Right cardiac atrium (tissue), 5 donors: ENCODE measurements around the gene FBXO7. TPM values are rescaled to one million over a fixed set of nuclear protein-coding genes. Genes with fewer than 3 reads are reported as not detected.

ENCODE experiments used
- ATAC-seq, 2 donors: fragments of 200-7000 bp; cut with Tn5 transposase; one replicate each; pipeline versions ENCODE4 v1.8.0 to v1.9.1; 2020; ENCODE audit warnings: moderate library complexity in 2 of 2, mild to moderate bottlenecking in 1 of 2
- DNase-seq, 3 donors: peaks; one replicate each; pipeline ENCODE4 v3.0.0-alpha.2; 2020
- H3K27ac ChIP-seq: one replicate; pipeline ENCODE4 v1.5.1; 2013; ENCODE audit warnings: mild to moderate bottlenecking, low read length, control low read depth, moderate library complexity
- H3K27me3 ChIP-seq: one replicate; pipeline ENCODE4 v1.6.1; 2013; ENCODE audit not compliant: control insufficient read depth, insufficient read depth
- H3K4me1 ChIP-seq: one replicate; pipeline ENCODE4 v1.6.1; 2013; ENCODE audit warnings: low read length; ENCODE audit not compliant: control insufficient read depth, insufficient read depth
- H3K4me3 ChIP-seq: one replicate; pipeline ENCODE4 v1.5.1; 2013; ENCODE audit warnings: low read length, control low read depth
- H3K9me3 ChIP-seq: one replicate; pipeline ENCODE4 v1.6.1; 2013; ENCODE audit warnings: low read length; ENCODE audit not compliant: control insufficient read depth
- WGBS: extraction: QIAGEN DNeasy Blood & Tissue Kit; methylation state at CpG from one replicate; pipeline ENCODE4 v1.1.7; 2013; 5-methylcytosine and 5-hydroxymethylcytosine counted together
- intact Hi-C, 4 donors: fragments of 100-400 bp; cut with DNase I; formaldehyde crosslinking; loops; one replicate each; pipeline versions ENCODE4 v1.11.0 to v1.14.0; 2022 to 2023
- polyA plus RNA-seq: library from polyadenylated mRNA; stranded (reverse); fragments of 200-250 nt; gene quantifications from one replicate; pipeline ENCODE4 v1.2.3, GENCODE V29; 2013
- total RNA-seq, 4 donors: library from RNA; stranded (reverse); fragmentation: NEBNext Ultra II Directional; extraction: Animal tissue kit (Norgen Biotek cat#: 25700); gene quantifications; one replicate each; pipeline ENCODE4 v1.2.1, GENCODE V29; 2021
- donor health status: healthy with polysubstance abuse.
- donor health status: DM: no; HTN: yes; CAD: no.
- donor health status: DM: no; HTN: no; CAD: no.
- donor health status: DM: no; HTN: yes; CAD: no; lungs with severe emphysema.
- donor health status: DM: yes; HTN: yes; CAD: no.

FBXO7 gene
- total and polyA plus RNA-seq, 5 donors = 38.0 to 52.9 (median 49.1) TPM

DNA sequence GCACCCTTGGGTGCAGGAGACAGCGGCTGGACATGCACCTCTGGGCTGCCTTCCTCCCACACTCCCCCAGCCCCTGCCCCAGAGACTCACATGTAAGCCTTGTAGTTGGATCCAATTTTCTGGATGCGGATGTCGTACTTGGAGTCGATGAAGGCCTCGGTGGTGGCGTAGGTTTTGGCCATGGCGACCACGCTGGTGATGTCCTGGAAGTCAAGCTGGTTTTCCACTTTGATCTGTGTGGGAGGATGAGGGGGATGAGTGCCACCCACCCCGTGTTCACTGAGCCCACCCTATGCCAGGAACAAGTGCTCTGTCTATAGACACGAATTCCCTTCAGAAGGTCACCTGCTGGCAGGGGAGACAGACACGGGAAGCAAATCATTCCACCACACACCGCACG, 66.9 kb downstream of the FBXO7 start:
- WGBS = 91% methylated on average over 13 of the region's 13 CpGs
- ATAC-seq (no peak), DNase-seq (no peak)
- peaks cover 10% of the 10 kb centered on the region for H3K4me1 ChIP-seq
- H3K27me3 ChIP-seq = no peaks in the 10 kb centered on the region
- H3K4me3 ChIP-seq = no peak overlapping the region
- no peak overlapping the region for H3K27ac ChIP-seq
- intact Hi-C loops = loop anchor here in 1 of 4 donors (5.0 kb wide), 1 partner anchor 81 kb away; no protein-coding TSS in a partner anchor
- H3K9me3 ChIP-seq = no peaks in the 10 kb centered on the region

DNA sequence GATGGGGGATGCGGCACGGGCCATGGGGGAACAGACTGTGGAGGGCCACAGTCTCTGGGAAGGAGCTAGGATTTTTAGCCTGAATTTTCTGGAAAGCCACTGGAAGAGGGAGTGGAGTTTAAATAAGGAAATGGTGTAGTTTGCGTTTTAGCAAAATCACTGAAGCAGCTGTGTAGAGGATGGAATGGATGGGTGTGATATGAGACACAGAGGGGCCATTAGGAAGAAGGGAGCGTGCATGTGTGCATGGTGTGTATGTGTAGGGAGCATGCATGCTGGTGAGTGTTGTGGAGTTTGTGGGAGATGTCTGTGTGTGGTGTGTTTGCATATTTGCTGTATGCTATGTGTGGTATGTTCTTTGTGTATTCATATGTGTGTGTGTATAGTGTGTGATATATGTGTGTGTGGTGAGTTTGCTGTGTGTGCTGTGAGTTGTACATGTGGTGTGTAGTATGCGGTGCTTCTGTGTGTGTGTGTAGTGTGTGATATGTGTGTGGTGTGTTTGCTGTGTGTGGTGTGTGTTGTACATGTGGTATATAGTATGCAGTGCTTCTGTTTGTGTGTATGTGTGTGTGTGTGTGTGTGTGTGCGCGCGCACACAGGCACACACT, 67.6 kb downstream of the FBXO7 start:
- no peak overlapping the region for H3K4me3 ChIP-seq
- H3K9me3 ChIP-seq = no peaks in the 10 kb centered on the region
- intact Hi-C loops = loop anchor here in 1 of 4 donors (5.0 kb wide), 1 partner anchor 80 kb away; no protein-coding TSS in a partner anchor
- ATAC-seq (no peak), DNase-seq (no peak)
- H3K27ac ChIP-seq = peak overlapping the region; percentile 63
- H3K4me1 ChIP-seq = peaks cover 10% of the 10 kb centered on the region
- 46% methylated on average over 8 of the region's 8 CpGs for WGBS
- H3K27me3 ChIP-seq = no peaks in the 10 kb centered on the region

DNA sequence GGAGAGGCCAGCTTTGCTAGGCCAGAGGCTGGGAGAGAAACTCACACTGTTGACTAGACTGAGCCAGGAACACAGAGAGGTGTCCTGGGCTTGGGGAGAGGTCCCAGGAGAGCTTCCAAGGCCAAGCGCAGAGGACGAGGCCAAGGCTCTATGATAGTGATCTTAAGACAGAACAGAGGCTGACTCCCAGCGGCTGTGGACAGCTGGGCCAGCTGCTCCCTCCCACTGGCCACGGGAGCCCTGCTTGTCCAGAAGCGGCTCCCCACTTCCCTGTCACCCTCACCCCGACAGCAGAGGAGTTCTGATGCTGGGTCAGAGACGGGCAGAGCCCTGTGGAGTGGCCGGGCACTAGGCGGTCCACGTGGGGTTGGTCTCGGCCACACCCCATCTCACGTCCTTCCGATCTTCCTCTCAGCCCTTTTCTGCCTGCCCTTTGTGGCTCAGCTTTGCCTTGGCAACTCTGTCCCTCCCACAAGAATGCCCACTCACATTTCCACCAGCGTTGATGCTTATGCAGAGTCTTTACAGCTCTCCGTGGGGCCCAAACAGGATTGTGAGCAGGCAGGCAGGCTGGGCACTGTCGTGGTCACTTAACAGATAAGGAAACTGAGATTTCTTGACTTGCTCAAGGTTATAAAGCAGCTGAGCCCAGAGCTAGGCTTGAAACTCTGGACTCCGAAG, 68.2 kb downstream of the FBXO7 start:
- H3K9me3 ChIP-seq = no peaks in the 10 kb centered on the region
- ATAC-seq (peak; percentile 75 to 89), DNase-seq (peak; percentile 77 to 94 (median 91))
- intact Hi-C loops = loop anchor here in 1 of 4 donors (5.0 kb wide), 1 partner anchor 79 kb away; no protein-coding TSS in a partner anchor
- 43% methylated on average over 17 of the region's 17 CpGs for WGBS
- no peaks in the 10 kb centered on the region for H3K27me3 ChIP-seq
- H3K27ac ChIP-seq = peak overlapping the region; percentile 63
- H3K4me1 ChIP-seq = peaks cover 10% of the 10 kb centered on the region
- H3K4me3 ChIP-seq = no peak overlapping the region

DNA sequence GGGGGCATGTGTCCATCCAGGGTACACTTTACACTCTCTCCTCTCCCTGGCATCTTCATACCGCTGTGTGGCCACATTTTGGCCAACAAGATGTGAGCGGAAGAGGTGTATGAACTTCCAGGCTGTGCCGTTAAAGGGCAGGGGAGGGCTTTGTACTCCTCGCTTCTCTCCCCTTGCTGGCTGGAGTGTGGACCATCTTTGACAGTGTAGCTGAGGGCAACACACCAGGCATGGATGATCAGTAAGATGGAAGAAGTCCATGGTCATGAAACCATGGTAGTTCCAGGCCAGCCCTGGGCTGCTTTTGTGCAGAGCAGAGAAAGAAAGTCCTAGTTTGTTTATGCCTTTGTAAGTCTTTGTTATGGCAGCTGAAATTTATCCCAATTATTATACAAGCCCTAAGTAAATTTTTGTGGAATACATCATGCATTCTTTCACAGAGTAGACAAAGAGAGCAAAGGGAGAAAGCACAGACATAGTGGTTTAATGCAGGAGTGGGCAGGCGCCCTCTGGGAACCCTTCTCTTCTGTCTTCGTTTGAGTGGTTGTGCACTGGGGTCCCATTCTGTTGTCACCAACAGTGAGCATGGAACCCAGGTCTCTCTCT, 70.4 kb downstream of the FBXO7 start:
- intact Hi-C loops = loop anchor here in 1 of 4 donors (5.0 kb wide), 1 partner anchor 77 kb away; no protein-coding TSS in a partner anchor
- H3K4me3 ChIP-seq = no peak overlapping the region
- peak overlapping the region; percentile 2 for H3K27ac ChIP-seq
- H3K4me1 ChIP-seq = peaks cover 10% of the 10 kb centered on the region
- no peaks in the 10 kb centered on the region for H3K27me3 ChIP-seq
- ATAC-seq (no peak), DNase-seq (no peak)
- no peaks in the 10 kb centered on the region for H3K9me3 ChIP-seq
- 92% methylated on average over 6 of the region's 6 CpGs for WGBS

DNA sequence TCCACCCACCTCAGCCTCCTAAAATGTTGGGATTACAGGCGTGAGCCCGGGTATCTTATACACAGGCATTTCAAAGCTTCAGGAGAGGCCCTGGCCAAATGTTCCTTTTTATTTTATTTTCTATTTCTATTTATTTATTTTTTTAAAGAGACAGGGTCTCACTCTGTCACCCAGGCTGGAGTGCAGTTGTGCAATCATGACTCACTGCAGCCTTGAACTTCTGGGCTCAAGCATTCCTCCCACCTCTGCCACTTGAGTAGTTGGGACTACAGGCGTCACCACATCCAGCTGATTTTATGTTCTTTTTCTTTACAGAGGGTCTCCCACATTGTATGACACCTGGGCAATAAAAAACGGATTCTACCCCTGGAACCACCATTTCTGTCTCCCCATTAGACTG, 71.2 kb downstream of the FBXO7 start:
- Histone ChIP-seq H3K27me3 (no peaks in the 10 kb centered on the region), H3K27ac (peak overlapping the region; percentile 73), H3K4me1 (peaks cover 10% of the 10 kb centered on the region), H3K4me3 (no peak overlapping the region), H3K9me3 (no peaks in the 10 kb centered on the region)
- intact Hi-C loops = no loop called here
- peak; percentile 6 to 45 for ATAC-seq
- DNase-seq = peak in 1 of 3 donors; percentile 55
- 79% methylated on average over 4 of the region's 4 CpGs for WGBS

DNA sequence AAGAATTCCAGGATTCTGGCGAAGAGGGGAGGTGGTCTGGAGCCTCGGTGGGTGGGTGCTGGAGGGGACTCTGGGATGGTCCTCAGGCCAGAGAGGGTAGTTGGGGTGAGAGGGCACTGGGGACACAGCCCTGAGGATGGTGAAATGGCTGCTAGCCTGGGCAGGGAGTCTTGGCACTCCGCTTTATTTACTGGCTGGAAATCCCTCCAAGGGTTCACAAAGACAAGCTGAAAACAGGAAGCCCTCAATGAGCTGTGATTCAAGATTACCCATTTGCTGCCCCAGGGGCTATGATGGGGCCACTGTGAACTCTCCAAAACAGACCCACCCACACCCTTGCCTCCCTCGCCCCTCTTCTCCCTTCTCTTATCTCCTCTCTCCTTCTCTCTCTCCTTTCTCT, 71.9 kb downstream of the FBXO7 start:
- Histone ChIP-seq H3K27me3 (no peaks in the 10 kb centered on the region), H3K27ac (peak overlapping the region; percentile 73), H3K9me3 (no peaks in the 10 kb centered on the region), H3K4me3 (no peak overlapping the region), H3K4me1 (peaks cover 10% of the 10 kb centered on the region)
- WGBS = 54% methylated on average over 4 of the region's 4 CpGs
- intact Hi-C loops = no loop called here
- DNase-seq (peak; percentile 47 to 81 (median 68)), ATAC-seq (peak; percentile 58 to 79)

DNA sequence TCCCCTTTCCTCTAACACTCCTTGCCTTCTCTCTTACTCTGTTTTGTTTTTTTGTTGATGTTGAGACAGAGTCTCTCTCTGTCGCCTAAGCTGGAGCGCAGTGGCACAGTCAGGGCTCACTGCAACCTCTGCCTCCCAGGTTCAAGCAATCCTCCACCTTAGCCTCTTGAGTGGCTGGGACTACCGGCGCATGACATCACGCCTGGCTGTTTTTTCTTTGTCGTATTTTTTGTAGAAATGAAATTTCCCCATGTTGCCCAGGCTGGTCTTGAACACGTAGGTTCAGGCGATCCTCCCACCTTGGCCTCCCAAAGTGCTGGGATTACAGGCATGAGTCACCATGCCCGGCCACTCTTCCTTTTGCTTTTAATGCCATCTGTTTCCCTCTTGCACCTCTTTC, 72.3 kb downstream of the FBXO7 start:
- intact Hi-C loops = no loop called here
- Histone ChIP-seq H3K4me1 (peaks cover 7% of the 10 kb centered on the region), H3K27ac (peak overlapping the region; percentile 73), H3K9me3 (no peaks in the 10 kb centered on the region), H3K27me3 (no peaks in the 10 kb centered on the region), H3K4me3 (no peak overlapping the region)
- DNase-seq = peak in 1 of 3 donors; percentile 54
- no peak for ATAC-seq
- WGBS = 77% methylated on average over 9 of the region's 9 CpGs

DNA sequence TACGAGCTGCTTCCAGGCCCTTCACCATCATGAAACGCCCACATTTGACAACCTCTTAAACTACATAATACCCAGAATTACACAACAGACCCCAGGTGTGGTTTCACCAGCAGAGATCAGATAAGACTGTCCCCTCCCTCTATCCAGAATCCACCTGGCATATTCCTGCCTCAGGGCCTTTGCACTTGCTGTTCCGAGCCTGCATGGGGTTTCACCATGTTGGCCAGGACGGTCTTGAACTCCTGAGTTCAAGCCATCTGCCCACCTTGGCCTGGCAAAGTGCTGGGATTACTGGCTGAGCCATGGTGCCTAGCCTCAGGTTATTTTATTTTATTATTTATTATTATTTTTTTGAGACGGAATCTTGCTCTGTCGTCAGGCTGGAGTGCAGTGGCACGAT, 73.4 kb downstream of the FBXO7 start:
- DNase-seq (no peak), ATAC-seq (no peak)
- Histone ChIP-seq H3K9me3 (no peaks in the 10 kb centered on the region), H3K4me3 (no peak overlapping the region), H3K27me3 (no peaks in the 10 kb centered on the region), H3K27ac (no peak overlapping the region), H3K4me1 (no peaks in the 10 kb centered on the region)
- WGBS = 99% methylated on average over 7 of the region's 7 CpGs
- intact Hi-C loops = no loop called here

Other genes starting within 250 kb of the FBXO7 start
- 1 to 10 TPM in 1 of 4 donors, under 1 TPM in 2, not detected in 1; 0.31 to 1.0 (median 0.32) TPM for gene SLC5A4, start 219.5 kb upstream of the FBXO7 start, total RNA-seq
- gene SLC5A4, start 219.5 kb upstream of the FBXO7 start, polyA plus RNA-seq = 0.36 TPM
- not detected for gene RFPL3, start 116.9 kb upstream of the FBXO7 start, total RNA-seq
- not detected for gene RFPL3, start 116.9 kb upstream of the FBXO7 start, polyA plus RNA-seq
- gene RTCB, start 62.6 kb upstream of the FBXO7 start, total RNA-seq = 10 to 100 TPM; 47.3 to 50.2 (median 48.4) TPM
- 35.2 TPM for gene RTCB, start 62.6 kb upstream of the FBXO7 start, polyA plus RNA-seq
- not detected for gene BPIFC, start 10.4 kb upstream of the FBXO7 start, total RNA-seq
- gene BPIFC, start 10.4 kb upstream of the FBXO7 start, polyA plus RNA-seq = not detected